Measurements from ENCODE around the gene PTTG1IP2. TPM values are rescaled to one million over a fixed set of nuclear protein-coding genes. Genes with fewer than 3 reads are reported as not detected.
A peak's percentile ranks its signal among the peaks of the same experiment; 100 is the strongest.
"Not testable (repeated sequence)": the region's sequence is repeated elsewhere in the genome, so short reads cannot be mapped to it uniquely, and the experiment has no call there.

Gene PTTG1IP2
- not detected for total RNA-seq
- long read RNA-seq: 0 reads

DNA sequence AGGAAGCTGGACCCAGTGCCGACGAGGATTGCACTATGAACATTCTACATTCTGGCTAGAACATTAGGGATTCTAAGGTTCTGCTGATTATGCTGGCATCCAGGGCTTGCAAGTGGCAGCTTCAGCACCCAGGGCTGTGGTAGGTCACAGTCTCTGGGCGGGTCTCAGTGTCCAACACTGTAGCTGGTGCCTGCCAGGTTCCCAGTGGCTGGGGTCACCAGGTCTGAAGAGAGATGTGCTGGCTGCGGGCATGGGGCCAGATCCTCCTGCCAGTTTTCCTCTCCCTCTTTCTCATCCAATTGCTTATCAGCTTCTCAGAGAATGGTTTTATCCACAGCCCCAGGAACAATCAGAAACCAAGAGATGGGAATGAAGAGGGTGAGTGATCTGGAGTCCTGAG, at the start of gene PTTG1IP2:
TSS of gene PTTG1IP2 (plus strand) at position 86 of the 400 bp plus-strand sequence. CDS start at position 234, 148 bp downstream.
- DNase-seq: no peak
- ATAC-seq: no peak
- intact Hi-C loops (cut with DNase I, micrococcal nuclease): no loop called here

DNA sequence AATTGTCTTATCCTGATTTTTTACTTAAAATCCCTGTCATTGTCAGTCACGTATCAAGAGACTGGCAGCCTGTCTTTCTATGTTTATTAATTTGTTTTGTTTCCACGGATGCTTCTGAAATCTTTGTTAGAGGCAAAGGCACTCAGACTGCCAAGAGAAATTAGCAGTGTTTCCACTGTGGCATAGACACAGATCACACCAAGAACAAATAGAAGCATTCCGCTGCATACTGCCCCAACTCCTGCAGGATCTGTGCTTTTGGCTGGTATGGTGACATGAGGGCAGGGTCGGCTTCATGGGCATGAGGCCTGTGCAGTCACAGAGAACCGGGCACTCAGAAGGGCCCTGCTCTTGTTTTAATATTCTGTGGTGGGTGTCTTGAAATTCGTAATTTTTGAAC, 47.8 kb upstream of the PTTG1IP2 start:
- ATAC-seq (no peak), DNase-seq (no peak)
- intact Hi-C loops (cut with DNase I, micrococcal nuclease): loop anchor here in 1 of 2 donors (10.0 kb wide), 1 partner anchor 107 kb away; no protein-coding TSS in a partner anchor

DNA sequence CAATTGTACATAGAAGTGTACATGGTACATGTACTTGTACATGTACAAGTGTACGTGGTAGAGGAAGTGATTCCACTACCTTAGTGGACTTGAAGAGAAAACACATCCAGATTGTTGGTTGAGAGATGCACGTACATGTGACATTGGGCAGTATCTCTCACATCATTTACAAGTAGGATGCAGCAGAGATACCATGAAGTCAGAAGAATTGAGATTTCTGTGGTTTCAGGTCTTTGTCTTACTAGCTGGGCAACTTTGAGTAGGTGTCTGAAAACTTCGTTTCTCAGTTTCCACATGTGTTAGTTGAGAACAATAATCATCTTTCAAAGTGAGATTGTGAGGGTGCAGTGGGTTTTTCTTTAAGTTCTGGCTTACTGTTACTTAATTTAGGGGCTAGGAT, 44.7 kb upstream of the PTTG1IP2 start:
- intact Hi-C loops (cut with DNase I, micrococcal nuclease): loop anchor here in 1 of 2 donors (5.0 to 10.0 kb wide), 3 partner anchors 110 to 272 kb away; partner anchors contain the start of genes STEAP1 and STEAP2
- no peak for ATAC-seq
- DNase-seq: no peak

DNA sequence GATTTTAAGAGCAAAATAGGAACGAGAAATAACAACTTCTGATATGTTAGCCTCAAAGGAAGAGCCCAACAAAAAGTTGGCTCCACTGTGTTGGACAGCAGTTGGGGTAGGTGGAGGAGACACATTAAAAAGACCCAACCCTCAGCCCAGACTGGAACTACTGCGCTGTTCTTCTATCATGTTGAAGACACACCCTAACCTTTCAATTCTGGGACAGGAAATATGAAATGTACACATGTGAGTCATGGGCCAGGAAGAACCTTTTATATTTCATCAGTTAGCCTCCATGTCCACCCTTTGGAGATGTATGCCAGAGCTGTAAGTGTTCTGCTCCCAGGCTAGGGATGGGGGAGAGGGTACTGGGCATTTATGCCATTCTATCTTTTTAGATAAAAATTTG, 44.1 kb upstream of the PTTG1IP2 start:
- ATAC-seq: peak; percentile 99
- DNase-seq: no peak
- intact Hi-C loops (cut with DNase I, micrococcal nuclease): loop anchor here in 1 of 2 donors (5.0 to 10.0 kb wide), 3 partner anchors 111 to 273 kb away; partner anchors contain the start of genes STEAP1 and STEAP2

DNA sequence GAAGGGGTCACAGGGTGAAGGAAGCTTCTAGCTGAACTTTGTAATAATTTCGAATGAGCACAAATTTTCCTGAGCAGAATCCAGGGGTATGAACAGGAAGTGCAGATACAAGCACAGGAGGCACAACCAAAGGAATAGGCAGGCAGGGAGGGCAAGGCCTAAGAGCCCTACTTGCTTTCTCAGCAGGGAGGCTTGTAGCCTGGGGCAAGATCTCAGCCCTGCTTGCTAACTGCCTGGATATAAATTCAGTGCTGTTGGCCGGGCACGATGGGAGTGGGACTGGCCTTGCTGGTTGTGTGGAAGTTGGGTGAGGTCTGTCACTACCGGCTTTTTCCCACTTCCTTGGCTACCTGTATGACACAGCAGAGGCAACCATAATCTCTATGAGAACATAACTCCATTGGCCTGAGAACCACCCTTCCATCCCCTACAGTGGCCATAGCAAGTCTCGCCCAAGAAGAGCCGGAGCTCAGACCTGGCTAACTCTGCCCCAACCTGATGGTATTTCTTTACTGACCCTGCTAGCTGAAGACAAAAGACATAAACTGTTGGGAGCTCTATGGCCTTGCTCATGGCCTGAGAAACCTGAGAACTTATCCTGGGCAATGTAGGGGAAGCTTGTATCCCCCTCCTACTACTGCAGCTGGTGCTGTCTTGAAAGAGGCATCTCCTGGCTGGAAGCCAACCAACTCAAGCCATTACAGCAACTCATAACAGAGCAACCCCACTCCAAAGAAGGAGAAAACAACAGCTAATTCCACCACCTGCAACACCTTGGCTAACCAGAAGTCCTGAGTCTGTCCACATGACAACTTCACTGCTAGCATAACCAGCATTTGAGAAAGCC, 38.6 kb upstream of the PTTG1IP2 start:
- ATAC-seq (no peak), DNase-seq (no peak)
- intact Hi-C loops (cut with DNase I, micrococcal nuclease): no loop called here

DNA sequence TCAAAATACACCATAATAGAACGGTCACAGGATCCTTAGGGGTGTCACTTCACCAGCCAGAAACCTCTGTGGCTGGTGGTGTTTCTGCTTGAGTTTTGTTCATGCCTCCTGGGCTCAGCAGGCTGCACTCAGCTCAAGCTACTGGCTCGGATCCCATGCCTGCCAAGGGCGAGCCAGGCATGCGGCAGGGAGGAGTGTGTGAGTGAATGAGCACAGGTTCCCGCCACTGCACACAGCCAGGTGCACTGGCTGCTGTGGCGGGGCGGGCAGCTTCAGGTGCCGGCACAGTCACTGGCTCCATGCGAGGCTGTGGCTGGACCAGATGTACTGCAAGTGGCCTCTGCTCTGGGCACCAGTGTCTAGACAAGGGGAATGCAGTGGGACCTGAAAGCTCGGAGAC, 36.7 kb upstream of the PTTG1IP2 start:
- intact Hi-C loops (cut with DNase I, micrococcal nuclease): no loop called here
- ATAC-seq (no peak), DNase-seq (no peak)

DNA sequence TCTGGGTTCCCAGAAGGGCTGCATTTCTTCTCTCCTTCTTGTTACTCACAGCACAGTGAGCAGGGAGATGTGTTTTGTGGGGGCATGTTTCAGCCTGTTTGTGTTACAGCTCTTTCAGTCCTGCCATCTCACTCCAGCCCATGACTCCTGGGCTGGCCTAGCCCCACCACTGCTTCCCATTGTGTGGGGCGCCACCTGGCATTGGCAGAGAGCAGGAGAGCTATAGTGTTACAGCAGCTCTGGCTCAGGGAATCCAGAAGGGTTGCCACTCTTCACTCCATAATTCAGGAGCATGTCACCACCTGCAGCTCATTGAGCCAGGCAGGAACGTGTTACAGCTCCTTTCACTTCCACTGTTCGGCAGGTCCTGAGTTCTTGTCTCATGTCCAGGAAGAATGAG, 36.2 kb upstream of the PTTG1IP2 start:
- intact Hi-C loops (cut with DNase I, micrococcal nuclease): no loop called here
- DNase-seq: no peak
- ATAC-seq: no peak

DNA sequence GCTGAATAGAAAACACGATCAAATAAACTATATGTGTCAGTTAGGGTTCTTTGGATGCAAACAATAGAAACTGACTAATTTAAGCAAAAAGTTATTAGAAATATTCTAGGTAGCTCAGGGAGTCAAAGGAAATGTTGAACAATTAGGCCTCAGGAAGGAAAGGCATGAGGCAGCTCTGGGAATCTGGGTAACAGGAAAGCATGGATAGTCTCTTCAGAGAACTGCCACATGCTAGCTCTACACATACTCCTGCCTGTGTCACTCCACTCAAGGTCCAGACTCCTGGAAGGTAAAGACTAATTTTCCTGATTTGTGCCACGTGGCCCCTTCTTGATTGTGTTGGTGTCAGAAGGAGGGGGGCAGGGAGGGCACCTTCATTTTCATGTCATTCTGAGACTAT, 23.8 kb upstream of the PTTG1IP2 start:
- intact Hi-C loops (cut with DNase I, micrococcal nuclease): no loop called here
- ATAC-seq: no peak
- no peak for DNase-seq

DNA sequence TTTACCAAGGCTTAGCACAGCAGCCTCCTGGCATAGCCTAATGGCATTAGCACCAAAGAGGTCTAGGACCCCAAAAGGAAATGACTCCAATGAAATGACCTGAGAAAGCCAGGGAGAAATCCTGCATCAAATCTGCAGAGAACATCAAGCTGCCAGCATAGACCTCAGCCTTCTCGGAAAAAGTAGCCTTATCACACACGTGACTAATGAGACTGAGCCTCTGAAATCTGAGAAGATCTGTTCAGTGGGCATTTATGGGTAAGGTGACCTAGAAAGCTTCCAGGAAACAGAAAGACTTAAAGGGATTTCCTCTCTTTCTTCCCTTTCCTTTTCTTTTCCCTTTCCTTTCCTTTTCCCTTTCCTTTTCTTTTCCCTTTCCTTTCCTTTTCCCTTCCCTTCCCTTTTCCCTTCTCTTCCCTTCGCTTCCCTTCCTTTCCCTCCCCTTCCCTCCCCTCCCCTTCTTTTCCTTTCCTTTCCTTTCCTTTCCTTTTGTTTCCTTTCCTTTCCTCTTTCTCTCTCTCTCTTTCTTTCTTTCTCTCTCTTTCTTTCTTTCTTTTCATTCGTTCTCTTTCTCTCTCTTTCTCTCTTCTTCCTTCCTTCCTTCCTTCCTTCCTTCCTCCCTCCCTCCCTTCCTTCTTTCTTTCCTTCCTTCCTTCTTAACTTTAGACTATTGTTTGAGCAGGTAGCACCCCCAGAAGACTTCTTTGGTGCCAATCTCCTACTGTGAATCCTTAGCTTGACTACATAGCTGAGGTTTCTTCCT, 23.1 kb upstream of the PTTG1IP2 start:
- DNase-seq: no peak
- intact Hi-C loops (cut with DNase I, micrococcal nuclease): no loop called here
- no peak for ATAC-seq

DNA sequence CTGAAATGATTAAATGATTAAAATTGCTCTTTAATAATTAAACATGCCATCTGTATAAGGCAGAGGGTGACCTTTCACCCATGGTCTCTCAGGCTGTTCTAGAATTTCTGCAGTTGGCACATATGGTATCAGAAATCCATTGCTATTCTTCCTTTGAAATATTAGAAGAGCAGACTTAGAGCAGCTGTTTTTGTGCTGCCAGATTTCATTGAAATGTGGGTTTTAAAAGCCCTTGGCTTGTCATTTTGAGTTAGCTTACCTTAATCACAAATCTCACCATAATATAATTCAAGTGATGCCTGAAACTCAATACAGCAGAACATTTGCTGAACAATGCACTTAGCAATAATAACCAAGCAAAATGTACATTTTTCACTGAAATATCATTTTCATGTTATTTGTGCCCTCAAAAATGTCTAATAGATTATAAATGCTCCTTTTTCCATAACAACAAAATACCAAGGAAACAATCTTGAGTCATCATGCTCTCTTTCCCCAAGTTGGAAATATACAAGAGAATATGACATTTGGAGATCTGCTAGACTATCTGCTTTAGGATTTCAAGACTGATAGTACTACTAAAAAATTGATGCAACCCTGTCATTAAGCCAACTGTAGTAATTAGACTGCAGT, 16.1 kb upstream of the PTTG1IP2 start:
- intact Hi-C loops (cut with DNase I, micrococcal nuclease): loop anchor here in 1 of 2 donors (10.0 kb wide), 2 partner anchors 171 to 581 kb away; no protein-coding TSS in a partner anchor
- ATAC-seq (no peak), DNase-seq (no peak)

DNA sequence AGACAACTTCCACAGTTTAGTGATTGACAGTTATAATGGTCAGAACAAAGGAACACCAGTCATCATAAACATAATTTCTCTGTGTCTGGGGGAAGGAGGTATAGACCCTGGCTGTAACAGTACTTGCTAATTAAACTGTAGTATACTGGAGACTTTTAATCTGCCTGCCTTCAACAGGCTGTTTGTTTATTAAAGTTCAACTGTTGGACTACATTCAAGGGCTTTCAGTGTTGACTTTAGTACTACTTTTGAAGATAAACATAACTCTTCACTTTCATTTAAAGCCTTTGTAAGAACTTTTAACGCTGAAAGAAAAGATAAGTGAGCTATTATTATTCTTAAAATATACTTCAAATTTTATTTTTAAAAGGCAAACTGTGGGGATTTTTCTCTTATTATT, 15.5 kb upstream of the PTTG1IP2 start:
- intact Hi-C loops (cut with DNase I, micrococcal nuclease): loop anchor here in 1 of 2 donors (10.0 kb wide), 2 partner anchors 171 to 581 kb away; no protein-coding TSS in a partner anchor
- no peak for ATAC-seq
- DNase-seq: no peak

DNA sequence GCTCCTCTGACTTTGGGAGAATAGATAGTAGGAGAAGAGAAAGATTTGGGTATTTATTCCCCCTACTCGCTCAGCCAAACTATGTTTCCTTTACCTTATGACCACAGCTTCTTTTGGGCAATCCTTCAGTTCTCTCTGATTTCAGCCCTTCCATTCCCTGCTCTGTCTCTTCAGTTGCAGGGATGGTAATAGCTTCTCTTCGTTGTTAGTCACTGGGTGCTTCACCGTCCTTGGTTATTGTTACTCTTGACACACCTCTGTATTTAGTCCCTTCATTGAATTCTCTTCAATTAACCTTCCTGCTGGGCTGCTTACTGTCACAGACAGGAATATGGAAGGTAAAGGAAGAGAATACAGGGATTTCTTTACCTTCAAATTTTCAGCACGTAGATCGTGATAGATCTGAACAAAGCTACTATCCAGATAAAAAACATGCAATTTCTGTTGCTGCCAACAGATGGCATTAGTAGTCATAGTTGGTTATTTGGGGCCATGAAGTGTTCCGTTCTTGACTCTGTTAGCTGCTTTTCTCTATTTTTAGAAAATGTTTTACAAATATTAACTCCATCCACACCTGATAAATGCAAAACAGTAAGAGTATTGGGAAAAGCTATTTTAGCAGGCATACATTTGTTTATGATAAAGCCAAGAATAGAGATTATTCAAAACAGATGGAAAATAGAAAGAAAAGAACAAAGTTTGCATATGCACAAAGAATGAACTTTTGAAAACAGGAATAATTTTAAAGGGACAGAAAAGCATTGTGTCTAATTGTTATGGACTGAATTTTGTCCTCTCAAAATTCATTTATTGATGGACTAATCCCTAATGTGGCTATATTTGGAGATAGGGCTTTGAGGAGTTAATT, 14.0 kb upstream of the PTTG1IP2 start:
- intact Hi-C loops (cut with DNase I, micrococcal nuclease): loop anchor here in 1 of 2 donors (10.0 kb wide), 2 partner anchors 169 to 579 kb away; no protein-coding TSS in a partner anchor
- DNase-seq: no peak
- peak; percentile 63 for ATAC-seq

DNA sequence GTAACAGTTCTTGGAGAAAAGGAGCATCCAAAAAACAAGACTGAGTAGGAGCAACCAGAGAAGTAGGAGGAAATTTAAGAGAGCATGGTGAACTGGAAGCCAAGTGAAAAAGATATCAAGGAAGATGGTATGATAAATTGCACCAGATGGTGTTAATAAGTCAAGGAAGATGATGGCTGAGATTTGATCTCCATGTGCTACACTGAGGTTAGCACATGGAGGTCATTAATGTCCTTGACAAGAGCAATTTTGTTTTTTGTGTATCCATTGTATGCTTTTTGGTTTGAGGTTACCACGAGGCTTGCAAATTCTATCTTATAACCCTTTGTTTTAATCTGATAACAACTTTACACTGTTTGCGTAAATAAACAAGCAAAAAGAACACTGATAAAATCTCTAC, 11.3 kb upstream of the PTTG1IP2 start:
- no peak for DNase-seq
- no peak for ATAC-seq
- intact Hi-C loops (cut with DNase I, micrococcal nuclease): loop anchor here in 1 of 2 donors (10.0 kb wide), 2 partner anchors 167 to 577 kb away; no protein-coding TSS in a partner anchor

DNA sequence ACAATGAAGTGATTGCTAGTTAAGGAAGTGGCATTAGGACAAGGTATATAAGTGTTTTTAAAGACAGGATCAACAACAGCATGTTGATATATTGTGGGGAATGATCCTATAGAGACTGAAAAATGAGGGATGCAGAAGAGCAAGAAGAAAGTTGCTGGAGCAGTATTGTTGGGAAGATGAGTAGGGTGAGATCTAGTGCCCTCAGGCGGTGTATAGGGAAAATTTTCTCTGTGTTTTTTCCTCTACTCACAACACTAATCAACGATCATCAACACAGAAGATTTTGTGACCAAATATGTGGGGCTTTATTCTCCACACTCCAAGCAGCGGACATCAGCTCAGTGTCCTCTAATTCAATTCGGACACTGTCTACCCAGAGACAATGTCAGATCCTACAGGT, 9.6 kb upstream of the PTTG1IP2 start:
- DNase-seq (no peak), ATAC-seq (no peak)
- intact Hi-C loops (cut with DNase I, micrococcal nuclease): loop anchor here in 1 of 2 donors (10.0 kb wide), 2 partner anchors 165 to 575 kb away; no protein-coding TSS in a partner anchor

DNA sequence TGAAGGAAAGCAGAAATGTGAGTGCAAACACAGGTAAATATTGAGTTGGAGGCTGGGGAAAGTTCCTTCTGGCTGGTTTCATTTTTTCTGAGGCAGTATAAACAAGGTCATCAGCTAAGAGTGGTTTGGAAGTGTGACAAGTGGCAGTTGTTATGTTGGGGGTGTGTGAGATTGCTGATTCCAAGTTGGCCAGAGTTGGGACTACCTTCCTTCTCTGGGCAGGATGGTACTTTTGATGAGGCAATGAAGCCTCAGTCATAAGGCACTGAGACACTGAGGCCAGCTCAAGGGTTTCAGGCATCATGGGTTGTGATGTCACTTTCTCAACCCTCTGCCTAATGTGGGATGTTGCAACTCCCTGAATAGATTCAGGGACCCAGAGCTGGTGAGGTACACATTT, 8.2 kb upstream of the PTTG1IP2 start:
- ATAC-seq: peak; percentile 24
- no peak for DNase-seq

DNA sequence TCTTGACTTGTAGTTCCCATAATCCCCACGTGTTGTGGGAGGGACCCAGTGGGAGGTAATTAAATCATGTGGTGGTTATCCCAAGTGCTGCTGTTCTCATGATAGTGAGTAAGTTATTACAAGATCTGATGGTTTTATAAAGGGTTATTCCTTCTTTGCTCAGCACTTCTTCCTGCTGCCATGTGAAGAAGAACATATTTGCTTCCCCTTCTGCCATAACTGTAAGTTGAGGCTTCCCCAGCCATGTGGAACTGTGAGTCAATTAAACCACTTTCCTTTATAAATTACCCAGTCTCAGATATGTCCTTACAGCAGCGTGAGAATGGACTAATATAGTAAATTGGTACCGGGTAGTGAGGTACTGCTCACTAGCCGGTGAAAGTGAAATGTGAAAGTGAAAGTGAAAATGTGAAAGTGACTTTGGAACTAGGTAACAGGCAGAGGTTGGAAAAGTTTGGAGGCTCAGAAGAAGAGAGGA, 6.2 kb upstream of the PTTG1IP2 start:
- DNase-seq; intact Hi-C loops (cut with DNase I, micrococcal nuclease): not testable (repeated sequence)
- peak; percentile 85 for ATAC-seq

More for the DNA sequence above, 8.2 kb upstream of the PTTG1IP2 start:
- intact Hi-C loops (cut with DNase I, micrococcal nuclease): no loop called here

DNA sequence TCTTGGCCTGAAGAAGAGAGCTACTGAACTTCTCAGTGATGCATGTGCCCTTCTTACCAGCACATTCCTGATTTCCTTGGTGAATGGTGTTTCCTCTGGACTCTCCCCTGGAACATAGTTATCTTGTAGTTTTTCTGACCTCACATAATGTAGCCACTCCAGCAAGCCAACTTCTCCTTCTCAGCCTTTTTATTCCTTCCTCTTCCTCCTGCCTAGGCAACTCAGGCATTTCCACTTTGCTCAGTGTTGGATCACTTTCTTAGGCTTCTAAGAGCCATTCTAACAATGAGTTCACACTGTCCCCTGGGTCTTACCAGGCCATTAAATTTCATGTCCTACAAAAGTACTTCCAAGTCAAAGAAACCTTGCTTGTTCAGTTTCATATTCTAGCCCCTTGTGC, 3.6 kb upstream of the PTTG1IP2 start:
- intact Hi-C loops (cut with DNase I, micrococcal nuclease): no loop called here
- DNase-seq (no peak), ATAC-seq (no peak)

All from left colon (tissue), 2 donors.